Measurements from ENCODE around the gene GLMP. TPM values are rescaled to one million over a fixed set of nuclear protein-coding genes. Genes with fewer than 3 reads are reported as not detected.

Gene GLMP
- total and polyA plus RNA-seq, 2 of the 13 experiments (the other 11 are each of a cell fraction or from before 2014, with no cell fraction given) = 44.6 to 75.8 TPM

- TF ChIP-seq TFDP2 (CRISPR knock-in tag; IDR thresholded peaks at IDR 0.05) (peak; percentile 49; the same call in 1 of the 2 replicates), MEIS1 (CRISPR knock-in tag; IDR thresholded peaks at IDR 0.05; ENCODE audit: borderline replicate concordance) (no peak), SNRNP70 (IDR thresholded peaks at IDR 0.05; ENCODE audit: low read depth, low read length) (no peak), ZNF747 (CRISPR knock-in tag; IDR thresholded peaks at IDR 0.05; ENCODE audit: borderline replicate concordance) (no peak), STAT5B (CRISPR knock-in tag; IDR thresholded peaks at IDR 0.05) (no peak), SP5 (CRISPR knock-in tag; IDR thresholded peaks at IDR 0.05; ENCODE audit: borderline replicate concordance, low read depth) (no peak), HDAC2 (CRISPR knock-in tag; IDR thresholded peaks at IDR 0.05) (no peak), ZNF280B (CRISPR knock-in tag; IDR thresholded peaks at IDR 0.05; ENCODE audit: borderline replicate concordance) (peak; percentile 79; the same call in 1 of the 2 replicates), SPEN (CRISPR knock-in tag; IDR thresholded peaks at IDR 0.05; ENCODE audit: low read depth) (0 out of 2 replicates have a peak, but pooled peaks have one; percentile 17), DMTF1 (CRISPR knock-in tag; IDR thresholded peaks at IDR 0.05) (0 out of 2 replicates have a peak, but pooled peaks have one; percentile 33), SKIL (CRISPR knock-in tag; IDR thresholded peaks at IDR 0.05; ENCODE audit: borderline replicate concordance) (no peak), CENPBD1 (CRISPR knock-in tag; IDR thresholded peaks at IDR 0.05; ENCODE audit: borderline replicate concordance, low read depth) (no peak; the same call in 1 of the 2 replicates), ZNF598 (CRISPR knock-in tag; IDR thresholded peaks at IDR 0.05; ENCODE audit: borderline replicate concordance) (peak; percentile 65; the same call in 1 of the 2 replicates), ZNF670 (CRISPR knock-in tag; IDR thresholded peaks at IDR 0.05; ENCODE audit: borderline replicate concordance) (no peak), EEA1 (CRISPR knock-in tag; IDR thresholded peaks at IDR 0.05; ENCODE audit: borderline replicate concordance) (peak; percentile 87; the same call in 1 of the 2 replicates), KLF12 (CRISPR knock-in tag; IDR thresholded peaks at IDR 0.05; ENCODE audit: borderline replicate concordance) (no peak), FOXO1 (CRISPR knock-in tag; IDR thresholded peaks at IDR 0.05) (no peak)
These were observed 49.8 kb downstream of the GLMP start (continued) for GRCh38 chr1:156245451-156246232.
